RWPE1 (cell line): ENCODE measurements around the gene BACE1-AS.

Experiments
- CTCF ChIA-PET: fragments of 350-600 bp; sonication (Branson Sonifier 250); formaldehyde crosslinking; extraction: SDS; loops from one replicate; lab custom pipeline; 2021; lab: Yijun Ruan, JAX
- POLR2A ChIA-PET: fragments of 400-600 bp; formaldehyde crosslinking; extraction: SDS; loops from one replicate; lab custom pipeline; 2020; ENCODE audit warnings: antibody characterized with exemption; ENCODE audit not compliant: low non-redundant PET; lab: Yijun Ruan, JAX
- DNase-seq: peaks from one replicate; pipeline ENCODE4 v3.0.0; 2012; ENCODE audit warnings: low spot score
- H3K27ac ChIP-seq: fragments of 450-650 bp; 2 replicates; pipeline ENCODE4 v1.5.1; 2017
- CTCF ChIP-seq: fragments of 450-650 bp; conservative IDR thresholded peaks from 2 replicates; pipeline ENCODE4 v1.5.1; 2017; ENCODE audit warnings: low read depth, mild to moderate bottlenecking

BACE1-AS gene

GRCh38 chr11:117327567-117328374 lies 36.6 kb downstream of the BACE1-AS start, which contains the start of gene CEP164:
CEP164 (plus strand) TSS chr11:117327854; CDS start chr11:117338587, 10,733 bp downstream.
- ChIA-PET POLR2A (interaction anchor here (0.7 kb wide), 1 partner anchor 13 kb away, joined by 3 read pairs; no protein-coding TSS in a partner anchor), CTCF (no interaction called here)
- peak; percentile 98 for DNase-seq
- peak within 1 kb of the TSS; percentile 93 for H3K27ac ChIP-seq
- TF ChIP-seq CTCF: no peak

GRCh38 chr11:117328375-117329010 lies 37.3 kb downstream of the BACE1-AS start:
- peak overlapping the region; percentile 93 for H3K27ac ChIP-seq
- peak; percentile 70 for DNase-seq
- CTCF ChIA-PET: no interaction called here
- no peak for TF ChIP-seq CTCF
- POLR2A ChIA-PET: interaction anchor here (0.7 kb wide), 1 partner anchor 13 kb away, joined by 3 read pairs; no protein-coding TSS in a partner anchor

- no peak overlapping the region for H3K27ac ChIP-seq
- no peak for DNase-seq
- TF ChIP-seq CTCF: no peak
- ChIA-PET CTCF (no interaction called here), POLR2A (no interaction called here)
These were observed 41.7 kb downstream of the BACE1-AS start for GRCh38 chr11:117332843-117333242.

GRCh38 chr11:117333917-117334316 lies 42.8 kb downstream of the BACE1-AS start:
- POLR2A ChIA-PET: no interaction called here
- CTCF ChIA-PET: interaction anchor here (0.6 to 0.7 kb wide), 3 partner anchors 8 to 1107 kb away, joined by 3 to 4 read pairs (median 4); no protein-coding TSS in a partner anchor
- no peak for DNase-seq
- no peak overlapping the region for H3K27ac ChIP-seq
- TF ChIP-seq CTCF: no peak

GRCh38 chr11:117334896-117335295 lies 43.8 kb downstream of the BACE1-AS start:
- DNase-seq: no peak
- CTCF ChIA-PET: interaction anchor here (0.7 kb wide), 1 partner anchor 19 kb away, joined by 4 read pairs; the partner anchor contains the start of gene BACE1
- no peak overlapping the region for H3K27ac ChIP-seq
- POLR2A ChIA-PET: no interaction called here
- no peak for TF ChIP-seq CTCF

GRCh38 chr11:117335399-117335798 lies 44.3 kb downstream of the BACE1-AS start:
- no peak for DNase-seq
- no peak overlapping the region for H3K27ac ChIP-seq
- ChIA-PET CTCF (interaction anchor here (0.5 to 0.7 kb wide), 2 partner anchors 20 to 836 kb away, joined by 3 to 4 read pairs; partner anchors contain the start of gene BACE1), POLR2A (no interaction called here)
- TF ChIP-seq CTCF: no peak
